Testis (tissue), 3 donors: ENCODE results near the gene KL. TPM values are rescaled to one million over a fixed set of nuclear protein-coding genes. Genes with fewer than 3 reads are reported as not detected.

Experiments
- DNase-seq: peaks from one replicate; pipeline ENCODE4 v3.0.0-alpha.2; 2019
- H3K27ac ChIP-seq, 2 donors: fragments of 200-600 bp; sonication (generic); one replicate each; pipeline ENCODE4 v1.5.1; 2019
- H3K27me3 ChIP-seq: fragments of 200-600 bp; sonication (generic); one replicate; pipeline ENCODE4 v1.5.1; 2019
- H3K36me3 ChIP-seq: fragments of 200-600 bp; sonication (generic); one replicate; pipeline ENCODE4 v1.5.1; 2017; ENCODE audit warnings: low read depth; ENCODE audit errors: missing control alignments
- H3K4me1 ChIP-seq: fragments of 200-600 bp; sonication (generic); one replicate; pipeline ENCODE4 v1.5.1; 2019
- H3K4me3 ChIP-seq, 2 donors: fragments of 200-600 bp; sonication (generic); one replicate each; pipeline ENCODE4 v1.5.1; 2017 to 2019
- H3K9me3 ChIP-seq: fragments of 200-600 bp; sonication (generic); one replicate; pipeline ENCODE4 v1.5.1; 2017
- CTCF ChIP-seq, 3 experiments: fragments of 450-650 bp in 2 of 3; fragments of 200-600 bp in 1 of 3; sonication (generic) in 1 of 3; IDR thresholded peaks; one replicate each; pipeline ENCODE4 v1.5.1; 2016 to 2019; ENCODE audit warnings: antibody characterized with exemption in 3 of 3, mild to moderate bottlenecking in 2 of 3, moderate library complexity in 1 of 3
- POLR2A ChIP-seq: fragments of 450-650 bp; IDR thresholded peaks from one replicate; pipeline ENCODE4 v1.6.1; 2017; ENCODE audit warnings: antibody characterized with exemption, mild to moderate bottlenecking, moderate library complexity
- WGBS, 2 donors: methylation state at CpG; one replicate each; pipeline ENCODE4 v1.1.5; 2018; 5-methylcytosine and 5-hydroxymethylcytosine counted together
- intact Hi-C: fragments of 100-400 bp; cut with DNase I; formaldehyde crosslinking; loops from one replicate; pipeline ENCODE4 v1.15.1; 2023; ENCODE audit warnings: low total_unique reads
- polyA plus RNA-seq: library from polyadenylated mRNA; stranded (reverse); fragments of 350-450 nt; fragmentation: Illumina TruSeq; extraction: RNeasy Lipid Tissue Mini Kit (QIAGEN cat#74804); gene quantifications from one replicate; pipeline ENCODE4 v1.2.3, GENCODE V29; 2014; ENCODE audit warnings: low read depth, low replicate concordance; ENCODE audit not compliant: insufficient read depth
- total RNA-seq, 2 donors: library from RNA; depleted of rRNA; stranded (reverse); fragments of >200 nt; gene quantifications; one replicate each; pipeline ENCODE4 v1.2.3, GENCODE V29; 2016

KL gene
- total and polyA plus RNA-seq, 3 donors from 2014 or later, result 0.81 to 1.6 (median 1.1) TPM

DNA sequence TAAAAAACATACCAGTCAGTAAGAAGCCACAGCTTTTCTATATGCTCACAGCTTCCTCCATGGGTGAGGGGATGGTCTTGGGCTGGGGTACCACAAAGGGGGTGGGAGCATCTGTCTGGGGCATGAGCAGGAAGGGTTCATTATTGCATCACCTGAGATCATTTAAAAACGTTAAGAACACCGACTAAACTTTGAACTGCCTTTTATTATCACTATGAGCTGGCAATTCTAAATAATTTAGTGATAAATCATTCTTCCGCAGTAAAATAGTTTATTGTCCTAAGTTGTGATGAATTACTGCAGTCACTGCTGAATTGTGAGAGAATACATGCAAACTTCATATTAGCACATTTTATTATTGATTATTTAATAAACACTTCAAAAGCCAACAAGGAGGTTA, 71.6 kb downstream of the KL start:
- no peak overlapping the region for H3K27ac ChIP-seq
- no peak for TF ChIP-seq CTCF (IDR thresholded peaks at IDR 0.05)
- no peak for TF ChIP-seq POLR2A
- no peaks in the 10 kb centered on the region for H3K27me3 ChIP-seq
- no peak overlapping the region for H3K4me3 ChIP-seq
- intact Hi-C loops, result no loop called here
- no peaks in the 10 kb centered on the region for H3K36me3 ChIP-seq
- DNase-seq, result no peak
- 47 to 57% methylated on average over 3 of the region's 3 CpGs for WGBS, 2 donors
- no peaks in the 10 kb centered on the region for H3K9me3 ChIP-seq
- H3K4me1 ChIP-seq, result peaks cover 26% of the 10 kb centered on the region

DNA sequence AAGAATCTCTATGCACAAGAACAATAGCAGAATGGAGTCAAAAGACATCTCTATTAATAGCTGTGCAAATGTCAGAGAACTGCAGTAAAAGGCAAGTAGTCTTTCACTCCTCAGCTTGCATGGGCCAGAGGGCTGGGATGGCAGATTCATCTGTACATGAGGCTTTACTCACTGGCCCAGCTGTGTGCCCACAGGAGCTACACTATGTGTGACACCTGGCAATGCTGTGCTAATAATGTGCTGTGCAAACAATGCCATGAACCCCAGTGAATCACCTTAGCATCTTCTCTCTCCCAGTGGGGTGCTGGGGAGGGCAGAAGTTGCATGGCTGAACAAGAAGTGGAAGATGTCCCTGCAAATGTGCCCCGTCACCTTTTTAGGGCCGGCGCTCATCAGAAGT, 73.1 kb downstream of the KL start:
- Histone ChIP-seq H3K4me1 (peaks cover 27% of the 10 kb centered on the region), H3K9me3 (no peaks in the 10 kb centered on the region), H3K27ac (peak overlapping the region in 1 of 2 donors; percentile 78), H3K4me3 (no peak overlapping the region), H3K27me3 (no peaks in the 10 kb centered on the region), H3K36me3 (no peaks in the 10 kb centered on the region)
- WGBS, 2 donors, result 96 to 97% methylated on average over 3 of the region's 3 CpGs
- TF ChIP-seq CTCF (IDR thresholded peaks at IDR 0.05) (no peak), POLR2A (no peak)
- intact Hi-C loops, result no loop called here
- no peak for DNase-seq

DNA sequence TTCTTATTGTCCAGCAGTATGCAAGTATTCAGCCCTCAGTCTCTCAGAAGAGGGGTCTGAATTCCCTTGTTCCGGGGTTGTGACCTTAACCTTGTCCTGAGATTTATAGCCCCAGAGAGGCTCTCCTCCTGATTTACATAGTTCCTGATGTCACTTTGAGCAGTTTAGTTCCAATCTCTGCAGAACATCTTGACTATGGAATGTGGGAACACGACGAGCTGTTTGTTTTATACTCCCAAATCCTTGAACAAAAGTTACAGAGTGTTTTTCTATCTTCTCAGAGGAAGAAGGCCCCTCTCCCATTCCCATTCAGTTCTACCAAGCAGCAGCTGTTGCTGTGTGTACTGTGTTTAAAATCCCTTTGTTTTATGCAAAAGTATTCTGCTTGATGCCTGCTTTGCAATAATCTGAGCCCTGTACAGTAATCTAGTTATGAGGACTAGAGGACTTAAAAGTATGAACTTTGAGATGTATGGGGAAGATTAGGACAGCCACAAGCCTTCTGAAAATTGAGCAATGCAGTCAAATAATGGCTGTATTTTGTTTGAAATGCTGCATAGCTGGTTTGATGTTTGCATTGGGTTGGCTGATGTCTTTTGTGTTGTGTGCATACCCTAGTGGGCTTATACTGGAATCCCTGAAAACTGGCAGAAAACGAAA, 74.7 kb downstream of the KL start:
- DNase-seq, result no peak
- Histone ChIP-seq H3K4me1 (peaks cover 27% of the 10 kb centered on the region), H3K9me3 (no peaks in the 10 kb centered on the region), H3K27ac (peak overlapping the region; percentile 62 to 78), H3K4me3 (no peak overlapping the region), H3K27me3 (no peaks in the 10 kb centered on the region), H3K36me3 (no peaks in the 10 kb centered on the region)
- intact Hi-C loops, result no loop called here
- 36 to 40% methylated on average over 4 of the region's 4 CpGs for whole genome bisulfite sequencing, 2 donors
- TF ChIP-seq POLR2A, result no peak

GRCh38 chr13:33091415-33091774, 75.2 kb downstream of the KL start:
- Histone ChIP-seq H3K27me3 (no peaks in the 10 kb centered on the region), H3K36me3 (no peaks in the 10 kb centered on the region), H3K4me1 (peaks cover 27% of the 10 kb centered on the region), H3K4me3 (no peak overlapping the region), H3K9me3 (no peaks in the 10 kb centered on the region), H3K27ac (peak overlapping the region in 1 of 2 donors; percentile 78)
- intact Hi-C loops, result no loop called here
- TF ChIP-seq POLR2A (no peak), CTCF (IDR thresholded peaks at IDR 0.05) (no peak)
- no peak for DNase-seq
- 74 to 82% methylated on average over 5 of the region's 5 CpGs for WGBS, 2 donors

GRCh38 chr13:33092073-33092987, 76.1 kb downstream of the KL start:
- TF ChIP-seq CTCF (IDR thresholded peaks at IDR 0.05) (no peak), POLR2A (no peak)
- no peaks in the 10 kb centered on the region for H3K27me3 ChIP-seq
- 55 to 64% methylated on average over 11 of the region's 11 CpGs for WGBS, 2 donors
- H3K27ac ChIP-seq, result peak overlapping the region; percentile 11 to 78
- no peaks in the 10 kb centered on the region for H3K9me3 ChIP-seq
- no peak for DNase-seq
- H3K36me3 ChIP-seq, result no peaks in the 10 kb centered on the region
- intact Hi-C loops, result no loop called here
- H3K4me1 ChIP-seq, result peaks cover 27% of the 10 kb centered on the region
- H3K4me3 ChIP-seq, result no peak overlapping the region
